ENCODE results near the gene NDUFAF2.

GRCh38 chr5:60896991-60897390 lies 48.0 kb upstream of the NDUFAF2 start:
- TF ChIP-seq CTCF (IDR thresholded peaks at IDR 0.05; ENCODE audit: insufficient read depth, low read length, poor library complexity, severe bottlenecking) (no peak), EZH2phosphoT487 (conservative IDR thresholded peaks at IDR 0.05; ENCODE audit: low read length) (no peak)

All from SU-DHL-6 (cell line).